GM18867 (cell line): ENCODE results near the gene RAB7B.
A peak's percentile ranks its signal among the peaks of the same experiment; 100 is the strongest.
"Not testable (repeated sequence)": the region's sequence is repeated elsewhere in the genome, so short reads cannot be mapped to it uniquely, and the experiment has no call there.

Source experiments
- ATAC-seq: cut with Tn5 transposase; IDR thresholded peaks from one replicate; pipeline ENCODE4 v1.9.1; 2021; ENCODE audit warnings: mild to moderate bottlenecking, moderate library complexity; ENCODE audit not compliant: unreplicated experiment

Gene RAB7B

DNA sequence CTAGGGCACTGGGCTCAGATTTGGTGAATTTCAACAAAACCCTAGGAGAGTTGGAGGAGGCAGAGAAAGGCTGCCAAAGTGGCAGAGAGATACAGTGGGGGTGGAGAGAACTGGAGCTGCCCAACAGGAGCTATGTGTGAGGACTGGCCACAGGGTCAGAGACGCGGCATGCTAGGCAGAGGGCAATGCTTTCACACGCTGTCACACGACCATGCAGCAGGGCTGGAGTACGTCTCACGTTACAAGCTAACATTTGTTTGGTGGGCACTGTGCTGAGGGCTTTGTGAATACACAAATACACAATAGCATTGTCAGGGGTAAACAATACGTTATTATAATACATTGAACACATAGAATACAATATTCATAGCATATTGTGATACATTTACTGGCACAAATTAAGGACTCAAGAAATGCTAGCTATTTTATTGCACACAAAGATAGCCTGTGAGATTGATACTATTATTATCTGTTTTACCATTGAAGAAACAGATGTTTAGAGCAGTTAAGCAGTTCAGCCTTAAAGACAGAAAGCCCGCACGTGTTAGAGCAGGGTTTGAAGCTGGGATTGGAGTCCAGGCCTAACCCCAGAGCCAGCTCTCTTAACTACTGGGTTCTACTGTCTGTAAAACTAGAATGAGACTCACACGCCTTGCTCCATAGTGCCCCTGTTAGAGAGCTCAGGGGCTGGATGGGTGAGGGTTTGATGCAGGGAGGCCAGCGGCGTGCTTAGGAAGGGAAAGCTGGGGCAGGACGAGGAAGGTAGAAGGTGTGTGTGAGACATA, 4.5 kb downstream of the RAB7B start:
- ATAC-seq, result no peak

DNA sequence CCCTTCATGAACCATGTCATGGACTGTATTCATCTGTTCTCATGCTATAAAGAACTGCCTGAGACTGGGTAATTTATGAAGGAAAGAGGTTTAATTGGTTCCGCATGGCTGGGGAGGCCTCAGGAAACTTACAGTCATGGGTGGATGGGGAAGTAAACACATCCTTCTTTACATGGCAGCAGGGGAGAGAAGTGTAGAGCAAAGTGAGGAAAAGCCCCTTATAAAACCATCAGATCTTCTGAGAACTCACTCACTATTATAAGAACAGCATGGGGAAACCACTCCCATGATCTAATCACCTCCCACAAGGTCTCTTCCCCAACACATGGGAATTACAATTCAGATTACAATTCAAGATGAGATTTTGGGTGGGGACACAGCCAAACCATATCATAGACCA, 6.6 kb downstream of the RAB7B start:
- not testable (repeated sequence) for ATAC-seq

DNA sequence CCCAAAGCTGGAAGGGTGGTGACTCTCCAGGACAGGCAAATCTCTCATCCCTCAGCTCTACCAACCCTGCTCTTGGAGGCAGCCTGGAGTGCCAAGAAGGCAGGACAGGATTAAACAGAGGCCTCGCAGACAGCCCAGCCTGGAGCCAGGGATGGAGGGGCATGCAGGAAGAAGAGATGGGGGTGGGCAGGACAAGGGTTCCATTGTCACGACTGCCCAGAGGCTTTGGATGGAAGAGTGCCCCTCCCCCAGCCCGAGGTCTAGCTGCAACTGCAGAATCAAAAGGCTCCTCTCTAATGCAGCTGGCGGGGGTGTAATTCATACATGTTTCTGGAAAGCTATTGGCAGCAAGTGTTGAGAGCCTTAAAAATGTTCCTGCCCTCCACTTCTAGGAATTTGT, 8.8 kb downstream of the RAB7B start:
- no peak for ATAC-seq

DNA sequence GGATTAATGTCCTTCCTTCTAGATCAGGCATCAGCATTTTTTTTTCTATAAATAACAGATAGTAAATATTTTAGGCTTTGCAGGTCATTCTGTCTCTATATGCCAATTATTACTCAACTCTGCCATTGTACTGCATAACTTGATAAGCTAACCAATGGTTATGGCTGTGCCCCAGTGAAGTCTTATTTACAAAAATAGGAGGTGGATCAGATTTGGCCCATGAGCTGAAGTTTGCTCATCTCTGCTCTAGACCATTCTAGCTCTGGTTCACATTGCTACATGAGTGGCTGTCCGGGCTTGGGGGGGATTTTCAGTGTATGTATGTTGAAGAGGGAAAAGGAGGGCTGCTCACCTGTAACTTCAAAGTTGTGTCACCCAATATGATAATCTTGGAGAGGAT, 10.1 kb downstream of the RAB7B start:
- ATAC-seq, result no peak

DNA sequence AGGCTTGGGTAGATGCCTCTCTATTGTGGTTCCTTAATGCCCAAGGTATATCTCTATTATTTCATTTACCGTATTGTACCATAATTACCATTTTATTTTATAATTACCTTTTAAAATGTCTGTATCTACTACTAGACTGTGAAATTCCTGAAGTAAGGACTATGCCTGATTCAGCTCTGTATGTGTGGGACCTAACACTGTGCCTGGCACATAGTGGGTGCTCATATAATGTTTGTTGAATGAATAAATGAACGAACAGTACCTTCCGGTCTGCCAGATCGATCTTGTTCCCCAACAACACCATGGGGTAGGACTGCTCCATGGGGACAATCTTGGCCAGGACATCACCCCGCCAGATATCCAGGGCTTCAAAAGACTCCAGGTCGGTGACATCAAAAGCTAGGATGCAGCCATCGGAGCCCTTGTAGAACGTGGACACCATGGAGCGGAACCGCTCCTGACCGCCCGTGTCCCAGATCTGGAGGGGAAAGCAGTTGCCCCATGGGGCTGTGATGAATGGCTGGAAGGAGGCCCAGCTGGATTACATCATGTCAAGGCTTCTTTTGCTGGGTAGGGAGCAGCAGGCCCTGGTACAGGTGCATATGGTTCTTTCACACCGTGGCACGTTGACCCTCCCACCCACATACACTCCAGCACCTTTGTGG, 10.8 kb downstream of the RAB7B start:
- no peak for ATAC-seq

DNA sequence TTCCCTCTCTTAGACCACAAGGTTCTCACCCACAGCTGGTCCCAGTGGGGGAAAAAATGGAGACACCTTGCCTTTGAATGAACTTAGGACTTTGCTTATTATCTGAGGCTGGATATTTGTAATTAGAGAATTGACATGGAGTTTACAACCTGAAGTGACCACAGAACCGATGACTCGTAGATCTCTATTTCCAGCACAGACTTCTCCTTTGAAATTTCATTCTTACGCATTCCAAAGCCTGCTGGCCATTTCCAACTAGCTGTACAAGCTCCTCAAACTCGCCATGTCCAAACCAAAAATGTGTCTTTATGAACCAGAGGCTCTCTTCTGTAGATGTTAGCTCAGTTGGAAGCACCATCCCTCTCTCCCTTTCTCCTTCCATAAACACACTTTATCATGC, 12.0 kb downstream of the RAB7B start:
- no peak for ATAC-seq

DNA sequence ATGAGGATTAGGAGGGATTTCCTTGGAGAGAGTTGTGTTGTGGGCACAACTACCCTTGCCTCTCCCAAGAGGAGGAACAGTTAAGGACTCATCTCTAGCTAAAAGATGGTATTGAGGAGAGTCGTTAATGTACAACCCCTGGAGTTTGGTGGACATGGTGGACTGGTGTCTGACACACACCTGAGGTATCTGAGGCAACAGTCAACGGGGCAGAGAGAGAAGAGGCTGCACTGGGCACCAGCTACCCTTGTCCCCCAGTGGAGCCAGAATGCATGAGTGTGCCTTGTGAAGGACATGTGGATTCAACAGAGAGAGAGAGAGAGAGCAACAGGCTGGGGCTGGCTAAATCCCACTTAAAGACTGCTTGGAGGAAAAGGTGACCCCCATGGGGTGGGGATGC, 13.0 kb downstream of the RAB7B start:
- no peak for ATAC-seq

DNA sequence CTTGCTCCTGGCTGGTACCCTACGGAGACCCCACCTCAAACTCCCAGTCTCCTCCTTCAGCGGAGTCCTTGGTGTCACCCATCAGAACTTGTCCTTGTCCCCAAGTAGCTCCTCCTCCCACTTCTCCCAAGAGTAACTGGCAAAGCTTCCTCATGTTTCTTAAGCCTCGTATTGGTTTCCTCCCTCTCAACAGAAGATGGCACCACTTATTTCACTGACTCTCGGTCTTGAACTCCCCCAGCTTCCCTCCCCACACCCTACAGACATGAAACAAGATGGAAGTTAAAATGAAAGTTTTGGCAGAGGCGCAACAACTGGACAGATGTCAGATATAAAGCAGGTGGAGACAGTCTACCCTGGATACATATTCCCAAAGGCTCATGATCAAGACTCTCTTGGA, 13.4 kb downstream of the RAB7B start:
- no peak for ATAC-seq

DNA sequence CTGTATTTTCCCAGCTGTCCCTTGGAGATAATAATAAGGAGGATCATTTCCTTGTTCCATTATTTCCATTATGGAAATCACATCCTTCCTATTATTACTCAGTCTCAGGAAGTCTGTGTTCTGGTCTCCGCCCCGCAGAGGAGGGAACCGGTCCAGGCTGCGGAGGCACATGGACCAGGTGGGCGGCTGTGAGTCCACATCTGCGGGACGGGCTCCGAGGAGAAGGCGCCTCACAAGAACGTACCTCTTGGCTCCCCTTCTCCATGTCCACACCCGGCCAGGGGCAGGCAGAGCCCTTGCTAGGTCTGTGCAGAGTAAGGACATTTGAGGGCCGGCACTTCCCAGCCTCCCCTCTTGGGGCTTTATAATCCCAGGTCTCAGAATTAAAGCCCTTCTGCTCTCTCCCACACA, 14.6 kb downstream of the RAB7B start:
- ATAC-seq, result no peak

DNA sequence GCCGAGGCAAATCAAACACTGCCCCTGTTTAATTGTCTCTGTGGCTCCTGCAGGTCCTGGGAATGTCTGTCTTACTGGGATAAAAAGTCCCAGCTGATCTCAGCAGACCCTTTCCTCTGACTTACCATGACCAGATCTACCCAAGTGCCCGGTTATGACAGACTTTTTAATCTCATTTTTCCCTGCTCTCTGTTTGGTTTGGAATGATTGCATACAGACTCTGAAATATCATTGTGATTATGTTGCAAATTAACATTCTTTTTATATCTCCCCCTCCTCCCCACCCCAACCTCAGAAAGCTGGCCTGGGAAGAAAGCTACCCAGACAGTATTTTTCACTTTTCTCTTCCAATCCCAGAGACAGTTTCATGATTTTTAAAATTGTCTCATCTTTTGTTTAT, 16.3 kb downstream of the RAB7B start:
- no peak for ATAC-seq

DNA sequence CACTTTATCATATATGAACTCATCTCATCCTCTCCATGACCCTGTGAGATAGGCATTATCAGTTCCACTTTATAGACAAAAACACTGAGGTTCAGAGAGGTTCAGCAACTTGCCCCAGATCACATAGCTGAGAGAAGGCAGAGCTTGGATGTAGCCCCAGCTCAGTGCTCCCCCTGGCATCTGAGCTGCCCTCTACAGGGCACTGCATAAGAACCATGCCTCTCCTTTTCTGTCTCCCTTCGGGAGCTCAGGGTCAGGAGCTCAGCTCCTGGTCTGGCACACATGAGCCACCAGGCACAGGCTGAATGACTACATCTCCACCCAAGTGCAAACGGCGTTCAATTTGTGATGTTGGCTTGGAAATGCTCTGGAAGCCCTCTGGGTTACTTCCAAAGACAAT, 16.9 kb downstream of the RAB7B start:
- ATAC-seq, result no peak

DNA sequence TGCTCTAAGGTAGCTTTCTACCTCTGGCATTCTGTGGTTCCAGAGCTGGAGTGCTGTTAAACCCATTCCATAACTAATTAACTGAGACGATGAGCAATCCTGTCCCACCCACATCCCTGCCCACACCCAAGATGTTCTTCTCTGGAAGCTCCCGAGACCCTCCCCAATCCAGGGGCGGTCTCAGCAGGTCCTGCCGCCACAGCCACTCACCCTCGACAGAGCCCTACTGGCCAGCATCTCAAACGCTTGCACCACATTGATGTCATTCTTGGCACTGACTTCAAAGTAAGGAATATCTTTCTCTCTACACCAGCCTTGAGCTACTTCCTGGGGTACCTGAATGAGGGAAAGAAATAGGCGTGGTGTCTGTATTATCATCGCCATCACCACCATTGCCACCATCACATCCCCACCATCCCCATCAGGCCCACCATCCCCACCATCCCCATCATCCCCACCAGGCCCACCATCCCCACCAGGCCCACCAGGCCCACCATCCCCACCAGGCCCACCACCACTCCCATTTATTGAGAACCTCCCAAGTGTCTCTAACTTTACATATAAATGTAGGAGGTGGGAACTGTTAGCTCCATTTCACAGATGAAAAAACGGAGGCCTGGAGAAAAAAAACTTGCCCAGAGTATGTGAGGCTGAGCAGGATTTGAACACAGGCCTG, 17.7 kb downstream of the RAB7B start:
- no peak for ATAC-seq

DNA sequence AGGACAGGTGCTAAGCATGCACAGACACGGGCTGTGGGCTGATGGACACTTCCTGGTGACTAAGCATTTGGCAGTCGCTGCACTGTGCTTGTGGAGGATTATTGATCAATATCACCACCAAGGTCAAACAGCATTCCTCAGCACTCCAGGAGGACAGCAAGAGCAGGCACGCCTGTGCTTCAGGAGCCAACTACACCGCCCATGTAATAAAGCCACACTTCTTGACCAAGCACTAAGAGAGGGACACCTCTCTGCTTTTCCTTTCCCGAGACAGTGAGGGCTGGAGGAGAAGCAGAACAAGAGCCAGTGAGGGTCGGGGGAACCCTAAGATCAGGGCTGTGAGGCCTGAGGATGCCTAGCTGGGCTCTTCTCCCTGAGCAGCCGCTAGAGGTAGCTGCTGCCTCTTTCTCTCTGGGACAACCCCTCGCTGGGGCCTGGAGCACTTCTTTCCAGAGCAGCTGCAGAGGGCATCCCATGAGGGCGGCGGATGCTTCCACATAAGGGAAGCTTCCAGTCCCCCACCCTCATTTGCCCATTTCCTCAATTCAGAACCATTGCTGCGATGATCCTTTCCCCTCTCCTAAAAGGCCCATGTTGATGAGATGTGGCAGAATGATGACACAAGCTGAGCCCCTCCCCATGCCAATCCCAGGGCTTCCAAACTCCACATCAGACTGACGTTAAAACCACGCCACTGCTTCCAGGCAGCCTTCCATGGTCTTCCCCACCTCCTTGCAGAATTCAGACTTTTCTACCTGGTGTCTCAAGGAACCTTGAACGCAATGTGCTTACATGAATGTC, 19.1 kb downstream of the RAB7B start:
- peak; percentile 50 for ATAC-seq

DNA sequence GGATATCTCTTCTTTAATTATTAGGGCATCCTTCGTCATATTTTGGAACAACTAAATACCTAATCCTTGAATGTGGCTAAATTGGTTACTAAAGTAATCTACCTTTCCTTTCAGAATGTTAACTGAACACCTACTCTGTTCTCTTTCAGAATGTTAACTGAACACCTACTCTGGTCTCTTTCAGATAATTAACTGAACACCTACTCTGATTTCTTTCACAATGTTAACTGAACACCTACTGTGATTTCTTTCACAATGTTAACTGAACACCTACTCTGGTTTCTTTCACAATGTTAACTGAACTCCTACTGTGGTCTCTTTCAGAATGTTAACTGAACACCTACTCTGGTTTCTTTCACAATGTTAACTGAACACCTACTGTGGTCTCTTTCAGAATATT, 21.9 kb downstream of the RAB7B start:
- no peak for ATAC-seq

DNA sequence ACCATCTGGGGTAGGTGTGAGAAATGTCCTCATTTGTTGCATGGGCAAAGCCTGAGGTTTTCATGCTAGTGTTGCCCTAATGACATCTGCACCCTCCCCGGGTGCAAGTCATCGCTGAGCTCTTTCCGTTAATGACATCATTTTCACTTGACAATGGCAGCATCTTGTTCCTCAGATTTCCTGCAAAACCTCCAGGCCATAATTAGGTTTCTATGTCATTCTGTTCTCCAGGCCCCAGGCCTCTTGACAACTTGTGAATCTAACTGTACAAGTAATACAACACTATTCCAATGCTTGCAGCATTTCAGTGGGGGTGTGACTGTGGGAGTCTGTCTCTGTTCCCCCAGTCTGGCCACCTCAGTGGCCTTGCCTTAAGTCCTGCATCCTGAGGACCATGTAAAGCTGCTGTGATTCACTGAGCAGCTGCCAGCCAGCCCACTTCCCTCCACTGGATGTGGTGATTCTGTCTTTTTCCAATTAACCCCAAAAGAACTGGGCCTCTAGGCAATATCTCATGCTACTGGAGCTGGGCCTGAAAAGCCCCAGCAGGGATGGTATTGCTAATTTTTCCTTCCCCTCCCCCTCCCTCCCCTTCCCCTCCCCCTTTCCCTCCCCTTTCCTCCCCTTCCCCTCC, 22.8 kb downstream of the RAB7B start:
- no peak for ATAC-seq

DNA sequence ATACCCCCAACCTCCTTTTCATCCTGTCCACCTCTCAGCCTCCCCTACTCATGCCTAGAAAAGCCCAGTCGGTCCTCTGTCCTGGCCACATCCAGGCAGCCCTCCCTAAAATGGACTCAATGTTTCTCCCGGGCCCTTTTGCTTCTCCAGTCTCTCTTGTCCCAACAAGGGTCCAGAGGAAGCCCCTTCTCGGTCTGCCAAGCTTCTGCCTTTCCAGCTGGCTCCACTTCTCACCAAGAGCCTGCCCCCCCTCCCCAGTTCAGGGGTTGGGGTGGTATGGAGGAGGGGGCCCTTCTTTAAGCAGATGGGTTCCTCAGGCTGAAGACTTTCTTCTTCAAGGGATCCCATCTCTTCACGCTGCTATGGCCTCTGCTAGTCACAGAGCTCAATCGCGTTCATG, 23.9 kb downstream of the RAB7B start:
- no peak for ATAC-seq

DNA sequence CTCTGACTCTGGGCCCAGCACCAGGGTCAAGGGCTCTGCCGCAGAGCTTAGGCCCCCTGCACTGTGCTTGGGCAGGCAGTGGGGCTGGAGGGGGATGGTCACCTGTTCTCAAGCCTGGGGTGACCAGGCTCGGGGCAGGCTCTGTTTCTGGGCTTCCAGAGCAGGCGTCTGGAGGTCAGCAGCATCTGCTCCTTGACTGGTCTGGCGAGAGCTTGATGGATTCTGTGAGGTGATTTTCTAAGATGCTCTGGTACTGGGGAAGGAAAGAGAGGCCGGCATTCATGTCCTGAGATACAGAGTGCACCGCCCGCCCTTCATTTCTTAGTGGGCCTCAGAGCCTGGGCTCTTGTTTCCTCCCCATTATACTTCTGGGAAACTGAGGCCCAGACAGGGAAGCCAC, 24.5 kb downstream of the RAB7B start:
- no peak for ATAC-seq

DNA sequence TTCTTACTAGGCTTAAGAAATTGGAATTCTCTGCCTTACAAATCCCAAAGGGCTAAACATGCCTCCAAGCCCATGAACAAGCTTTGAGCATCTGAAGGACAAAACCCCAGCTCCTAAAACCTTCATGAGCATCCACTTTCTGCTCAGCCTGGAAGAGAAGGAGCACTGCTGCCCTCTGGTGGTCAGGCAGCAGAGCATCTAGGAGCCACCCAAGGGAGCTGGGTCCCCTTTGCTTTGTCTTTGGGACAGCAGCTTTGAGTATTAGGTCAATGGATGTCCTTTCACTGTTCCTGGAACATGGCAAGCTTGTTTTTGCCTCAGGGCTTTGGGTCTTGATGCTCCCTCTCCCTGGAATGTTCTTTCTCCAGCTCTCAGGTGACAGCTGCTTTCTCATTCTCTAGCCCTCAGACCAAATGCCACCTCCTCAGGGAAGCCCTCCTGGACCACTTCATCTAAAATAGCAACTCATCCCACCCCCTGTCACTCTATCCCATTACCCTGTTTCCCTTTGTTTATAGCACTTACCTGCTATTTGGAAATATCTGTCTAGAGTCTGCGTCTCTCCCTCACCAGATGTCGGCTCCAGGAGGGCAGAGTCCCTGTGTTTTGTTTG, 25.7 kb downstream of the RAB7B start:
- peak; percentile 50 for ATAC-seq

DNA sequence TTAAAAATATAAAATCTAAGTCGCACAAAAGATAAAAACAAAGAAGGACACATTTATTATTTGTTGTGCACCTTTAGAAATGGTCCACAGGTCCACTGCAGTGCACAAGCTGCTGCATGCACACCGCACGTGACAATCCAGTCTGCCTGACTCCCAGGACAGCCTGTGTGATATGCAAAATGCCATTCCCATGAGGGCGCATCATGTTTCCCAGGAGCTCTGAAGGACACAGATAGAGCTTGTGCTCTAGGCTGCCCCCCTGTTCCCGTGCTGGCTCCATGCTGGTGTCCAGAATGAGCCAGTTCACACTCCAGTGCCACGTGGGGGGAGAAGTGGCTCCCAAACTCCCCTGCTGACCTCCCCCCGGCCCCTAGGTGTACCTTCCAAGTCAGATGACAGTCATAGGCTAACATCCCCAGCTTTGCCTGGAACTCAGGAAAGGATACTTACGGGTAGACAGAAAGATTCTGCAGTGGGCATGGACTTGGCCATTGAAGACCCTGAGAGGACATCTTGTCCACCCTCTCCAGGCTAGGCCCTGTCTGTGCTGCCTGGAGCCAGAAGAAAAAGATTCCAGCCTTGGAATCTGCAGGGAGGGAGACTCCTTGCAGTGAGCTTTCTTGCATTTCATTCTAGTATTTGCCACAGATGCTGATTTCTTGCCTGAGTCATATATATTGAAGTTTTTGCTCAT, 26.3 kb downstream of the RAB7B start:
- no peak for ATAC-seq

DNA sequence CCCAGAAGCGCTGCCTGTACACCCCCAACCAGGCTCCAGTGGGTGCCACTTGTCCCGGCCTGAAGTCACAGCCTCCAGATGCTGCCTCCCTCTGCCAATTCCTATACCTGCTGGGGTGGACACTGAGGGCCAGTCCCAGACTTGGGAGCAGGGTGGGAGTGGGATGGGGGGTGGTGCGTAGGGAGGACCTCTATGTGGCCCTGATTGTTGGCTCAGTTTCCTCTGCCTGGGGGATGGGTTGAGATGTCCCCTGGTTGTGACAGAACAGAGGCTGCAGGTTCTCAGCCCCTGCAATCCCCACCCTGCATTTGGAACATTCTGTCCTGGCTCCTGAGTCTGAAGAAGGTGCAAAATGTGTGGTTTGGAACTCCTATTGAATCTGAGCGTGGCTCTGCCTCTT, 27.2 kb downstream of the RAB7B start:
- ATAC-seq, result no peak
